Measurements from ENCODE around the gene MYOC.
"Not testable (repeated sequence)": the region's sequence is repeated elsewhere in the genome, so short reads cannot be mapped to it uniquely, and the experiment has no call there.

The MYOC gene

GRCh38 chr1:171664976-171665375 lies 12.5 kb upstream of the MYOC start:
- Histone ChIP-seq H3K4me3 (ENCODE audit: low read depth, low read length) (no peak overlapping the region), H3K27me3 (ENCODE audit: control insufficient read depth, insufficient read depth, low read length) (no peaks in the 10 kb centered on the region), H3K9ac (ENCODE audit: low read depth, low read length) (no peak overlapping the region), H3K27ac (ENCODE audit: low read depth, low read length) (no peak overlapping the region), H3K4me1 (ENCODE audit: control insufficient read depth, insufficient read depth, low read length) (peaks cover 3% of the 10 kb centered on the region; the same call in 1 of the 2 replicates), H3K36me3 (ENCODE audit: control insufficient read depth, insufficient read depth, low read length) (no peaks in the 10 kb centered on the region), H3K9me3 (ENCODE audit: control insufficient read depth, insufficient read depth, low read length) (no peaks in the 10 kb centered on the region)

GRCh38 chr1:171663854-171664575 lies 11.5 kb upstream of the MYOC start:
- Histone ChIP-seq H3K4me1 (ENCODE audit: control insufficient read depth, insufficient read depth, low read length) (peaks cover 3% of the 10 kb centered on the region; the same call in 1 of the 2 replicates), H3K9ac (ENCODE audit: low read depth, low read length) (no peak overlapping the region), H3K4me3 (ENCODE audit: low read depth, low read length) (no peak overlapping the region), H3K27ac (ENCODE audit: low read depth, low read length) (no peak overlapping the region), H3K9me3 (ENCODE audit: control insufficient read depth, insufficient read depth, low read length) (no peaks in the 10 kb centered on the region), H3K36me3 (ENCODE audit: control insufficient read depth, insufficient read depth, low read length) (no peaks in the 10 kb centered on the region), H3K27me3 (ENCODE audit: control insufficient read depth, insufficient read depth, low read length) (no peaks in the 10 kb centered on the region)

GRCh38 chr1:171663036-171663853 lies 10.8 kb upstream of the MYOC start:
- no peak overlapping the region for H3K9ac ChIP-seq (ENCODE audit: low read depth, low read length)
- H3K36me3 ChIP-seq (ENCODE audit: control insufficient read depth, insufficient read depth, low read length): no peaks in the 10 kb centered on the region
- H3K4me3 ChIP-seq (ENCODE audit: low read depth, low read length): no peak overlapping the region
- peaks cover 3% of the 10 kb centered on the region; the same call in 1 of the 2 replicates for H3K4me1 ChIP-seq (ENCODE audit: control insufficient read depth, insufficient read depth, low read length)
- no peaks in the 10 kb centered on the region for H3K9me3 ChIP-seq (ENCODE audit: control insufficient read depth, insufficient read depth, low read length)
- no peak overlapping the region for H3K27ac ChIP-seq (ENCODE audit: low read depth, low read length)
- H3K27me3 ChIP-seq (ENCODE audit: control insufficient read depth, insufficient read depth, low read length): no peaks in the 10 kb centered on the region

GRCh38 chr1:171661076-171661650 lies 8.7 kb upstream of the MYOC start:
- Histone ChIP-seq H3K4me1 (ENCODE audit: control insufficient read depth, insufficient read depth, low read length) (peaks cover 3% of the 10 kb centered on the region; the same call in 1 of the 2 replicates), H3K9ac (ENCODE audit: low read depth, low read length) (no peak overlapping the region), H3K9me3 (ENCODE audit: control insufficient read depth, insufficient read depth, low read length) (no peaks in the 10 kb centered on the region), H3K4me3 (ENCODE audit: low read depth, low read length) (no peak overlapping the region), H3K27me3 (ENCODE audit: control insufficient read depth, insufficient read depth, low read length) (no peaks in the 10 kb centered on the region), H3K36me3 (ENCODE audit: control insufficient read depth, insufficient read depth, low read length) (no peaks in the 10 kb centered on the region), H3K27ac (ENCODE audit: low read depth, low read length) (no peak overlapping the region)

- H3K4me3 ChIP-seq (ENCODE audit: low read depth, low read length); H3K36me3 ChIP-seq (ENCODE audit: control insufficient read depth, insufficient read depth, low read length); H3K9ac ChIP-seq (ENCODE audit: low read depth, low read length); H3K9me3 ChIP-seq (ENCODE audit: control insufficient read depth, insufficient read depth, low read length); H3K27me3 ChIP-seq (ENCODE audit: control insufficient read depth, insufficient read depth, low read length); H3K27ac ChIP-seq (ENCODE audit: low read depth, low read length); H3K4me1 ChIP-seq (ENCODE audit: control insufficient read depth, insufficient read depth, low read length): not testable (repeated sequence)
Measured at GRCh38 chr1:171656206-171656605, 3.7 kb upstream of the MYOC start.

GRCh38 chr1:171655746-171656116 lies 3.2 kb upstream of the MYOC start:
- no peaks in the 10 kb centered on the region for H3K9me3 ChIP-seq (ENCODE audit: control insufficient read depth, insufficient read depth, low read length)
- H3K36me3 ChIP-seq (ENCODE audit: control insufficient read depth, insufficient read depth, low read length): no peaks in the 10 kb centered on the region
- no peak overlapping the region for H3K27ac ChIP-seq (ENCODE audit: low read depth, low read length)
- 0 out of 2 replicates have a peak, but pooled peaks cover 5% of the 10 kb centered on the region for H3K27me3 ChIP-seq (ENCODE audit: control insufficient read depth, insufficient read depth, low read length)
- no peak overlapping the region for H3K4me3 ChIP-seq (ENCODE audit: low read depth, low read length)
- no peak overlapping the region for H3K9ac ChIP-seq (ENCODE audit: low read depth, low read length)
- H3K4me1 ChIP-seq (ENCODE audit: control insufficient read depth, insufficient read depth, low read length): peaks cover 8% of the 10 kb centered on the region

- Histone ChIP-seq H3K36me3 (ENCODE audit: control insufficient read depth, insufficient read depth, low read length) (no peaks in the 10 kb centered on the region), H3K9me3 (ENCODE audit: control insufficient read depth, insufficient read depth, low read length) (no peaks in the 10 kb centered on the region), H3K4me1 (ENCODE audit: control insufficient read depth, insufficient read depth, low read length) (peaks cover 8% of the 10 kb centered on the region), H3K27ac (ENCODE audit: low read depth, low read length) (no peak overlapping the region), H3K27me3 (ENCODE audit: control insufficient read depth, insufficient read depth, low read length) (0 out of 2 replicates have a peak, but pooled peaks cover 5% of the 10 kb centered on the region), H3K9ac (ENCODE audit: low read depth, low read length) (no peak overlapping the region), H3K4me3 (ENCODE audit: low read depth, low read length) (peak overlapping the region; percentile 38)
Measured at GRCh38 chr1:171654942-171655745, 2.7 kb upstream of the MYOC start.

GRCh38 chr1:171654201-171654941 lies 1.9 kb upstream of the MYOC start:
- Histone ChIP-seq H3K4me1 (ENCODE audit: control insufficient read depth, insufficient read depth, low read length) (peaks cover 8% of the 10 kb centered on the region), H3K27ac (ENCODE audit: low read depth, low read length) (no peak overlapping the region), H3K4me3 (ENCODE audit: low read depth, low read length) (no peak overlapping the region), H3K9me3 (ENCODE audit: control insufficient read depth, insufficient read depth, low read length) (no peaks in the 10 kb centered on the region), H3K9ac (ENCODE audit: low read depth, low read length) (no peak overlapping the region), H3K27me3 (ENCODE audit: control insufficient read depth, insufficient read depth, low read length) (0 out of 2 replicates have a peak, but pooled peaks cover 5% of the 10 kb centered on the region), H3K36me3 (ENCODE audit: control insufficient read depth, insufficient read depth, low read length) (no peaks in the 10 kb centered on the region)

GRCh38 chr1:171653796-171654195 lies 1.3 kb upstream of the MYOC start:
- H3K36me3 ChIP-seq (ENCODE audit: control insufficient read depth, insufficient read depth, low read length): no peaks in the 10 kb centered on the region
- no peaks in the 10 kb centered on the region for H3K9me3 ChIP-seq (ENCODE audit: control insufficient read depth, insufficient read depth, low read length)
- no peak overlapping the region for H3K9ac ChIP-seq (ENCODE audit: low read depth, low read length)
- H3K4me1 ChIP-seq (ENCODE audit: control insufficient read depth, insufficient read depth, low read length): peaks cover 8% of the 10 kb centered on the region
- no peak overlapping the region for H3K4me3 ChIP-seq (ENCODE audit: low read depth, low read length)
- no peak overlapping the region for H3K27ac ChIP-seq (ENCODE audit: low read depth, low read length)
- H3K27me3 ChIP-seq (ENCODE audit: control insufficient read depth, insufficient read depth, low read length): 0 out of 2 replicates have a peak, but pooled peaks cover 5% of the 10 kb centered on the region

- Histone ChIP-seq H3K4me3 (ENCODE audit: low read depth, low read length) (no peak overlapping the region), H3K9ac (ENCODE audit: low read depth, low read length) (no peak overlapping the region), H3K27ac (ENCODE audit: low read depth, low read length) (no peak overlapping the region), H3K9me3 (ENCODE audit: control insufficient read depth, insufficient read depth, low read length) (no peaks in the 10 kb centered on the region), H3K36me3 (ENCODE audit: control insufficient read depth, insufficient read depth, low read length) (no peaks in the 10 kb centered on the region), H3K4me1 (ENCODE audit: control insufficient read depth, insufficient read depth, low read length) (peaks cover 11% of the 10 kb centered on the region), H3K27me3 (ENCODE audit: control insufficient read depth, insufficient read depth, low read length) (no peaks in the 10 kb centered on the region)
Measured at GRCh38 chr1:171646249-171646560, 6.3 kb downstream of the MYOC start.

Data from HUES48 (cell line).